Measurements from ENCODE around the gene C1QTNF3. TPM values are rescaled to one million over a fixed set of nuclear protein-coding genes. Genes with fewer than 3 reads are reported as not detected.

Gene C1QTNF3
- total RNA-seq, 1 donor from 2014 or later, result 90.3 TPM

DNA sequence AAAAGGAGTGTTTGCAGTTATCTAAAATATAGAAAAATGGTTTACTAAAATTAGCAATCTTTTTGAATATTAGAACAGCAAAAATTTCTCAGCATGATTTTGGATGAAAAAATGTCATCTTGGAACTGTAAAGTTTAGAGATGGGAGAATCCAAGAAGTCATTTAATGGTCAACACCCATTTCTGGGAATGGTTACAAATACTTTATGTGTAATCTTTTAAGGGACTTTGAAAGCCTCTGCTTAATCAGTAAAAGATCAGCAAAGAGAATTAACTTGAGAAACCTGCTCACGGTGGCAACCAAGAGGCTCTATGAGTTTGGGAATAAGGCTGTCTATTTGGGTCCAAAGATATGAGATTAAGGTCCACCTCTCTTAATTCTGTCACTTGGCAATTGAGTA, 13.0 kb downstream of the C1QTNF3 start:
- Histone ChIP-seq H3K36me3 (ENCODE audit: control insufficient read depth in 3 of 3, insufficient read depth in 3 of 3, low read length in 3 of 3) (peaks cover 2 to 3% (median 3%) of the 10 kb centered on the region in 3 donors), H3K4me1 (ENCODE audit: control insufficient read depth in 3 of 3, insufficient read depth in 3 of 3, low read length in 3 of 3) (no peaks in the 10 kb centered on the region), H3K27ac (ENCODE audit: low read depth, low read length) (no peak overlapping the region), H3K9me3 (ENCODE audit: control insufficient read depth in 3 of 3, low read length in 3 of 3) (no peaks in the 10 kb centered on the region), H3K9ac (ENCODE audit: low read depth in 1 of 3, low read length in 3 of 3) (no peak overlapping the region), H3K27me3 (ENCODE audit: control insufficient read depth in 3 of 3, insufficient read depth in 3 of 3, low read length in 3 of 3) (no peaks in the 10 kb centered on the region), H3K4me3 (ENCODE audit: low read length in 3 of 3) (no peak overlapping the region)

DNA sequence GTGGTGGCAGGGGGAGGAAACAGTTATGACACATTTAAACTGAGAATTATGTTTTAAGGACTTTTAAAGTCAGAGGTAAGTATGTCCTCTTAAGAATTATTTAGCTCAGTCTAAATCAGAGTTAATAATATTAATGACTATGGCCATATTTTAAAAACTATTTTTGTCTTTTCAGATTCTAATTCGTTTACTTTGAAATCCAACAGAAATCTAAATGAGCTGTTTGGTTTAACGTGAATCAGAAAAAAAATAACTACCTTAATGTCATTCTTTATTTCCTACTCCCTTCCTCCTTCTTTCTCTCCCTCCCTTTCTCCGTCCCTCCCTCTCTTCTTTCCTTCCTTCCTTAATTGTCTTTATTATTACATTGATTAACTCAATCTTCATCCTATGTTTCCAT, 14.7 kb downstream of the C1QTNF3 start:
- Histone ChIP-seq H3K9me3 (ENCODE audit: control insufficient read depth in 3 of 3, low read length in 3 of 3) (no peaks in the 10 kb centered on the region), H3K36me3 (ENCODE audit: control insufficient read depth in 3 of 3, insufficient read depth in 3 of 3, low read length in 3 of 3) (peaks cover 0 to 3% (median 0%) of the 10 kb centered on the region in 3 donors), H3K9ac (ENCODE audit: low read depth in 1 of 3, low read length in 3 of 3) (no peak overlapping the region), H3K27me3 (ENCODE audit: control insufficient read depth in 3 of 3, insufficient read depth in 3 of 3, low read length in 3 of 3) (no peaks in the 10 kb centered on the region), H3K4me1 (ENCODE audit: control insufficient read depth in 3 of 3, insufficient read depth in 3 of 3, low read length in 3 of 3) (no peaks in the 10 kb centered on the region), H3K27ac (ENCODE audit: low read depth, low read length) (no peak overlapping the region), H3K4me3 (ENCODE audit: low read length in 3 of 3) (no peak overlapping the region)

DNA sequence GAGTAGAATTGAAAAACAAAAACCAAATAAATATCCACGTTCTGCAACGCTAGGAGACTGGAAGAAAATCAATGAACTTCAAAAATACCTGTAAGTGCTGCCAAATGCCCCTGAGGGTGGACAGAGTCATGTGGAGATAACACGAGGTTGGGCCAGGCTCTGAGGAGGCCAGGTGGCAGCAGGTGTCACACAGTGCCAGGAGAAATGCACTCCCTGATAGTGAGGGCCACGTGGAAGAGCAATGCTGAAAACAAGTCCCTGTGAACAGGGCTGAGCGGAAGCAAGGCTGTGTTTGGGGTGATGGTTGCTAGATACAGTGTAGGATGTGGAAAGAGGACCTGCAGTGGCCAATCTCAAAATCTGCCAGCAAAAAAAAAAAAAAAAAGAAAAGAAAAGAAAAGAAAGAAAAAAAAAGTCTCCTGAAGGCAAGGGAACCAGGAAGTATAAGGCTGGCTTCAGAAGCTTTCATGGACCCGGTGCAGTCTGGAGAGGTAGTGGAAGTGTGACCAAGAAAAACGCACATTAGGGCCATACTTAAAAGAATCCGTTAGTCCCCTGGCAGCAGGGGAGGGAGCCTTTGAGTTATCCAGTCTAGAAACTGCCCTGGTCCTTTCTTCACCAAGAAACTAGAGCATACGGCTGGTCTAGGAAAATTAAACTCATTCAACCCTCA, 16.8 kb downstream of the C1QTNF3 start:
- Histone ChIP-seq H3K9me3 (ENCODE audit: control insufficient read depth in 3 of 3, low read length in 3 of 3) (no peaks in the 10 kb centered on the region), H3K36me3 (ENCODE audit: control insufficient read depth in 3 of 3, insufficient read depth in 3 of 3, low read length in 3 of 3) (peaks cover 0 to 5% (median 0%) of the 10 kb centered on the region in 3 donors), H3K27me3 (ENCODE audit: control insufficient read depth in 3 of 3, insufficient read depth in 3 of 3, low read length in 3 of 3) (no peaks in the 10 kb centered on the region), H3K9ac (ENCODE audit: low read depth in 1 of 3, low read length in 3 of 3) (no peak overlapping the region), H3K4me3 (ENCODE audit: low read length in 3 of 3) (no peak overlapping the region), H3K4me1 (ENCODE audit: control insufficient read depth in 3 of 3, insufficient read depth in 3 of 3, low read length in 3 of 3) (no peaks in the 10 kb centered on the region), H3K27ac (ENCODE audit: low read depth, low read length) (no peak overlapping the region)

DNA sequence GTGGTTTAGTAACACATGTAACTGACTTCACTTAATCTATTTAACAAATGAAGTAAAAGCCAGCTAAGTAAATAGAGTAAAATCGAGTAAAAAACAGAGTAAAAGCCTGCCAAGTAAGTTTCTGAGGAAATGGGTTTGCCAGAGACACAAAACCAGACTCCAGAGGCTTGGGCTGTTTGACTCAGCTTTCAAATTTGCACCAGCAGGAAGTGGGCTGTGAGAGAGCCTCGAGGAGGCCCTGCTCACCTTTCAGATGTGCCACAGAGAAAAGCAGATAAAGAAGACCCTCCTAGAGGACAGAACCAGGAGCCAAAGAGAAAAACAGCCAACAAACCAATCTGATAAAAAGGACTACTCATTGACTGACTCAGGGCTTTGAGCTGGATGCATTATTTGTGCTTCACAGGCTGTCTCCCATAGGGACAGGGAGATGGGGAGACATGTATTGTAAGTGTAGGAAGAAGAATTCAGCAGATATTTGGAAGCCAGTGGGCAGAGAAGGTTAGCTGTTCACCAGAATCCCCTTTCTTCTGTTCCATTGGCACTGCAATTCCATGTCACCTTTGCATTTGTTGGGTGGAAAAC, 20.8 kb downstream of the C1QTNF3 start:
- no peaks in the 10 kb centered on the region for H3K4me1 ChIP-seq (ENCODE audit: control insufficient read depth in 3 of 3, insufficient read depth in 3 of 3, low read length in 3 of 3)
- no peak overlapping the region for H3K4me3 ChIP-seq (ENCODE audit: low read length in 3 of 3)
- H3K36me3 ChIP-seq (ENCODE audit: control insufficient read depth in 3 of 3, insufficient read depth in 3 of 3, low read length in 3 of 3), result peaks cover 0 to 8% (median 0%) of the 10 kb centered on the region in 3 donors
- no peaks in the 10 kb centered on the region for H3K9me3 ChIP-seq (ENCODE audit: control insufficient read depth in 3 of 3, low read length in 3 of 3)
- no peaks in the 10 kb centered on the region for H3K27me3 ChIP-seq (ENCODE audit: control insufficient read depth in 3 of 3, insufficient read depth in 3 of 3, low read length in 3 of 3)
- no peak overlapping the region for H3K27ac ChIP-seq (ENCODE audit: low read depth, low read length)
- H3K9ac ChIP-seq (ENCODE audit: low read depth in 1 of 3, low read length in 3 of 3), result no peak overlapping the region

DNA sequence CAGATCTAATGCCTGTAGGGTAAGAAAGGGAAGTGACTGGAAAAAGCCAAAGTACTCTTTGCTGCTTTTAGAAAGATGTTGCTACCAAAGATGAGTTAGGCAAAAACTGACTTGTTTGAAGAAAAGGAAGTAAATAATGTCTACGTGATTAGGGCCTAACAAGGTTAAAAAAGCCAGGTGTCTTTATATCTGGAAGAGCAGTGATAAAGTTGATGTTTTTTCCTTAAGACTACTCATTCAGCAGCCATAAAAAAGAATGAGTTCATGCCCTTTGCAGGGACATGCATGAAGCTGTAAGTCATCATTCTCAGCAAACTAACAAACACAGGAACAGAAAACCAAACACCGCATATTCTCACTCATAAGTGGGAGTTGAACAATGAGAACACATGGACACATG, 21.7 kb downstream of the C1QTNF3 start:
- no peak overlapping the region for H3K4me3 ChIP-seq (ENCODE audit: low read length in 3 of 3)
- no peaks in the 10 kb centered on the region for H3K9me3 ChIP-seq (ENCODE audit: control insufficient read depth in 3 of 3, low read length in 3 of 3)
- H3K36me3 ChIP-seq (ENCODE audit: control insufficient read depth in 3 of 3, insufficient read depth in 3 of 3, low read length in 3 of 3), result peaks cover 0 to 8% (median 0%) of the 10 kb centered on the region in 3 donors
- H3K4me1 ChIP-seq (ENCODE audit: control insufficient read depth in 3 of 3, insufficient read depth in 3 of 3, low read length in 3 of 3), result no peaks in the 10 kb centered on the region
- H3K27me3 ChIP-seq (ENCODE audit: control insufficient read depth in 3 of 3, insufficient read depth in 3 of 3, low read length in 3 of 3), result no peaks in the 10 kb centered on the region
- H3K9ac ChIP-seq (ENCODE audit: low read depth in 1 of 3, low read length in 3 of 3), result no peak overlapping the region
- H3K27ac ChIP-seq (ENCODE audit: low read depth, low read length), result no peak overlapping the region

DNA sequence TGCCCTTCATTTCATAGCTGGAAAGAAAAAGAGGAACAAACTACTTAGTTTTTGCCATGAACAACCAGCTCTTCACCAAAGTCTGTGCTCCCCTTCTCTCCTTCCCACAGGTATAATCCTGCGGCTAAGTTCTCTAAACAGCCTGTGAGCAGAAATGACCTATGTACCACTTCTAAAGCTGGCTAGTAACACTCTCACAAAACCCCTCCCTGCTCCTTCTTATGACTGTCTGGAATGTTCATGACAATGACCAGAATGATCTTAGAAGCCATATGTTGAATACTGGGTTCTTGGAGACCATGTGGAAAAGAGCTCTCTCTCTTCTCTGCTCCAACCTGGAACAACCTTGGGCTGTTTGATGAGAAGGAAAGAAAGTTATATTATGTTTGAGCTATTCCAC, 22.3 kb downstream of the C1QTNF3 start:
- Histone ChIP-seq H3K27me3 (ENCODE audit: control insufficient read depth in 3 of 3, insufficient read depth in 3 of 3, low read length in 3 of 3) (no peaks in the 10 kb centered on the region), H3K9ac (ENCODE audit: low read depth in 1 of 3, low read length in 3 of 3) (no peak overlapping the region), H3K4me3 (ENCODE audit: low read length in 3 of 3) (no peak overlapping the region), H3K4me1 (ENCODE audit: control insufficient read depth in 3 of 3, insufficient read depth in 3 of 3, low read length in 3 of 3) (no peaks in the 10 kb centered on the region), H3K36me3 (ENCODE audit: control insufficient read depth in 3 of 3, insufficient read depth in 3 of 3, low read length in 3 of 3) (peaks cover 0 to 8% (median 0%) of the 10 kb centered on the region in 3 donors), H3K9me3 (ENCODE audit: control insufficient read depth in 3 of 3, low read length in 3 of 3) (no peaks in the 10 kb centered on the region), H3K27ac (ENCODE audit: low read depth, low read length) (no peak overlapping the region)

DNA sequence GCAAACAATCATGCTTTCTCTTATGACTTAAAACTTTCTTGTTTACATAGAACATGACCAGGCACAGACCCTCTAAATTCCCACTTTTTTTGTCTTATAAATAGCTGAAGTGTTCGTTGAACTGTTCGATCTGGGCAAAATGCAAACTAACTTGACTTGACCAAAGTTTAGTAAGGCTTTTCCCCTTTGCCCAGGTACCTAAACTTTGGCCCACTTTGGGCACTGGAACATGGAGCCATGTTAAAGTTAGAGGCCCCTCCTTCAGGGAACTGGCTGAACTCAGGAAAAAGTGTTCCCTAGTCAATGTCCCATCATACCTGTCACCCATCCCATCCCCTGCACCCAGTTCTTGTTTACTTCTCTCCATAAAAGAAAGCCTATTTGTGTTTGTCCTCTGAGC, 25.8 kb downstream of the C1QTNF3 start:
- Histone ChIP-seq H3K27ac (ENCODE audit: low read depth, low read length) (no peak overlapping the region), H3K4me3 (ENCODE audit: low read length in 3 of 3) (no peak overlapping the region), H3K9ac (ENCODE audit: low read depth in 1 of 3, low read length in 3 of 3) (no peak overlapping the region), H3K9me3 (ENCODE audit: control insufficient read depth in 3 of 3, low read length in 3 of 3) (no peaks in the 10 kb centered on the region), H3K27me3 (ENCODE audit: control insufficient read depth in 3 of 3, insufficient read depth in 3 of 3, low read length in 3 of 3) (no peaks in the 10 kb centered on the region), H3K36me3 (ENCODE audit: control insufficient read depth in 3 of 3, insufficient read depth in 3 of 3, low read length in 3 of 3) (peaks cover 0 to 3% (median 0%) of the 10 kb centered on the region in 3 donors), H3K4me1 (ENCODE audit: control insufficient read depth in 3 of 3, insufficient read depth in 3 of 3, low read length in 3 of 3) (peaks cover 0 to under 1% (median 0%) of the 10 kb centered on the region in 3 donors)

GRCh38 chr5:34016750-34017149, 26.3 kb downstream of the C1QTNF3 start:
- H3K4me3 ChIP-seq (ENCODE audit: low read length in 3 of 3), result no peak overlapping the region
- H3K27ac ChIP-seq (ENCODE audit: low read depth, low read length), result no peak overlapping the region
- peaks cover 0 to 5% (median 0%) of the 10 kb centered on the region in 3 donors for H3K4me1 ChIP-seq (ENCODE audit: control insufficient read depth in 3 of 3, insufficient read depth in 3 of 3, low read length in 3 of 3)
- H3K36me3 ChIP-seq (ENCODE audit: control insufficient read depth in 3 of 3, insufficient read depth in 3 of 3, low read length in 3 of 3), result peaks cover 0 to 3% (median 0%) of the 10 kb centered on the region in 3 donors
- H3K9me3 ChIP-seq (ENCODE audit: control insufficient read depth in 3 of 3, low read length in 3 of 3), result no peaks in the 10 kb centered on the region
- H3K9ac ChIP-seq (ENCODE audit: low read depth in 1 of 3, low read length in 3 of 3), result no peak overlapping the region
- no peaks in the 10 kb centered on the region for H3K27me3 ChIP-seq (ENCODE audit: control insufficient read depth in 3 of 3, insufficient read depth in 3 of 3, low read length in 3 of 3)

DNA sequence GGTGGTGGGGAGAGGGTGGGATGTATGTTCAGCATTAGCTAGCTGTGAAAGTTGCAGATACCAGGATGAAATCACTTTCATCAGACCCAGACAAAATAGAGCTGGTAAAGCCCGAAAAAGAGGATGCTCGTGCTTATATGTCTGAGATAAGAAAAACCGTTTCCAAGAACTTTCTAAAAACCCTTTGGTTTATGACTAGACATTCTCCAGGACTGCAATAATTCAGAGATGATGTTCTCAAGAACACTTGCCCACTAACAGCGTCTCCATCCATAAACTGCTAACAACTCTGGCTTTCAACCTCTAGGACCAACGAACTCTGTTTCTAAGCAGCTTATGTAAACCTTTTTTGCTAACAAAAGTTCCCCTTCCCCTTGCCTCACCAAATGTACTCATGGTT, 26.8 kb downstream of the C1QTNF3 start:
- H3K27me3 ChIP-seq (ENCODE audit: control insufficient read depth in 3 of 3, insufficient read depth in 3 of 3, low read length in 3 of 3), result no peaks in the 10 kb centered on the region

GRCh38 chr5:34015120-34015822, 27.7 kb downstream of the C1QTNF3 start:
- Histone ChIP-seq H3K36me3 (ENCODE audit: control insufficient read depth in 3 of 3, insufficient read depth in 3 of 3, low read length in 3 of 3) (no peaks in the 10 kb centered on the region), H3K27me3 (ENCODE audit: control insufficient read depth in 3 of 3, insufficient read depth in 3 of 3, low read length in 3 of 3) (no peaks in the 10 kb centered on the region), H3K4me1 (ENCODE audit: control insufficient read depth in 3 of 3, insufficient read depth in 3 of 3, low read length in 3 of 3) (peaks cover 0 to 5% (median 2%) of the 10 kb centered on the region in 3 donors), H3K9ac (ENCODE audit: low read depth in 1 of 3, low read length in 3 of 3) (no peak overlapping the region), H3K27ac (ENCODE audit: low read depth, low read length) (no peak overlapping the region), H3K4me3 (ENCODE audit: low read length in 3 of 3) (no peak overlapping the region), H3K9me3 (ENCODE audit: control insufficient read depth in 3 of 3, low read length in 3 of 3) (no peaks in the 10 kb centered on the region)

More for the DNA sequence above, 26.8 kb downstream of the C1QTNF3 start:
- no peak overlapping the region for H3K9ac ChIP-seq (ENCODE audit: low read depth in 1 of 3, low read length in 3 of 3)
- H3K27ac ChIP-seq (ENCODE audit: low read depth, low read length), result no peak overlapping the region
- no peaks in the 10 kb centered on the region for H3K9me3 ChIP-seq (ENCODE audit: control insufficient read depth in 3 of 3, low read length in 3 of 3)
- peaks cover 0 to 5% (median under 1%) of the 10 kb centered on the region in 3 donors for H3K4me1 ChIP-seq (ENCODE audit: control insufficient read depth in 3 of 3, insufficient read depth in 3 of 3, low read length in 3 of 3)
- no peak overlapping the region for H3K4me3 ChIP-seq (ENCODE audit: low read length in 3 of 3)
- H3K36me3 ChIP-seq (ENCODE audit: control insufficient read depth in 3 of 3, insufficient read depth in 3 of 3, low read length in 3 of 3), result peaks cover 0 to 3% (median 0%) of the 10 kb centered on the region in 3 donors

Data from skeletal muscle tissue (tissue), 4 donors.